HG03060 (cell line): ENCODE measurements around the gene ADGRG6.

Source experiments
- ATAC-seq: cut with Tn5 transposase; IDR thresholded peaks from one replicate; pipeline ENCODE4 v1.9.1; 2021; ENCODE audit warnings: low read depth, moderate number of reproducible peaks; ENCODE audit not compliant: unreplicated experiment

The ADGRG6 gene

DNA sequence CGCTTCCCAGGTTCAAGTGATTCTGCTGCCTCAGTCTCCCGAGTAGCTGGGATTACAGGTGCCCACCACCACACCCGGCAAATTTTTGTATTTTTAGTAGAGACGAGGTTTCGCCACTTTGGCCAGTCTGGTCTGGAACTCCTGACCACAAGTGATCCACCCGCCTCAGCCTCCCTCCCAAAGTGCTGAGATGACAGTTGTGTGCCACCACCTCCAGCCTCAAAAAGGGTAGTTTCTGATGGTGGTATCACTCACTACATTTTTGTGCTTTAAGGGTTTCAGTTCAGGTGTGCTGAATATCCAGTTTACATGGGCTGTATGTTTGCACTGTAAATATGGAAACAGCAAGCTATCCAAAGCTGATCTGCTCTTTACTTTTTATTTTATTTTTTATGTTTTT lies 12.1 kb upstream of the ADGRG6 start:
- no peak for ATAC-seq

- no peak for ATAC-seq
These were observed 11.0 kb upstream of the ADGRG6 start for GRCh38 chr6:142290851-142291250.

DNA sequence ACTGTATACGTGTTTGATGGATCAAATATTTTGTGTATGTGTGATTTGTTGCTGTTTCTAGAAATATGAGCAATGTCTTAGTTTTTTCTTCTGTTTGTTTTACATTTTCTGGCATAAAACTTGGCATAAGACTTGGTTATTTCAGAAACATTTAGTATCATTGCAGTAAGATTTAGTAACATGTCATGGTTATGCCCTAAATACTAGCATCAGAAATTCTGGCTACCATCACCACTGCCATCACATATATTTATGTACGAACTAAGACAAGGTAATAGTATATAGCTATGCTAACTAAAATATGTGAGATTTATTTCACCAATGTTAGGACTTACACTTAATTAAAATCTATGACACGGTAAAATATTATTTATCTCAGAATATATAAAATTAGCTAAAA lies 10.3 kb upstream of the ADGRG6 start:
- ATAC-seq: no peak

DNA sequence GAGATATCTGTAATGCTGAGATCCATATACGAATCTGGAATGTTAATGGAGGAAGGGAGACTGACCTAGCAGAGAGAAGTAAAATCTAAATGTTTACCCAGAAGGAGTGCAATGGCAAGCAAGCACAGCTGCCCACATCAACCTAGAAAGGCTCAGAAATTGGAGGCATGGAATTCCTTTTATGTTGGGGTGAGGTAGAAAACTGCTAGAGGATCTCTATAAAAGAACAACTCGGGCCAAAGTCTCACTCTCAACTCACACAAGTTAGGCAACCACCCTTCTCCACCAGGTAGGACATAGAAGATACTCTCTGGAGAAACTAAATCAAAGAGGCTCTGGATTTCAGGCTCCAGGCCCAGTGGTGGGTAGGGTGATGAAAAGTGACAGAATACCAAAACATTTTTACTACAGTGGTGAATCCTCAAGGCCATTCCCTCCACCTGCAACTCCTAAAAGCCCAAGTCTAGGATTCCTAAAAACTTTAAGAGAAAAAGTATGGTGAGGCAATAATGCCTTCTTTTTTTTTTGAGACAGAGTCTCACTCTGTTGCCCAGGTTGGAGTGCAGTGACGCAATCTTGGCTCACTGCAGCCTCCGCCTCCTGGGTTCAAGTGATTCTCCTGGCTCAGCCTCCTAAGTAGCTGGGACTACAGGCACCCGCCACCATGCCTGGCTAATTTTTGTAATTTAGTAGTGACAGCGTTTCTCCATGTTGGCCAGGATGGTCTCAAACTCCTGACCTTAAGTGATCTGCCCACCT lies 9.5 kb upstream of the ADGRG6 start:
- ATAC-seq: no peak

GRCh38 chr6:142293121-142293520 lies 8.7 kb upstream of the ADGRG6 start:
- ATAC-seq: no peak

GRCh38 chr6:142294679-142295078 lies 7.1 kb upstream of the ADGRG6 start:
- no peak for ATAC-seq

- no peak for ATAC-seq
These were observed 4.7 kb upstream of the ADGRG6 start for GRCh38 chr6:142296975-142297604.

DNA sequence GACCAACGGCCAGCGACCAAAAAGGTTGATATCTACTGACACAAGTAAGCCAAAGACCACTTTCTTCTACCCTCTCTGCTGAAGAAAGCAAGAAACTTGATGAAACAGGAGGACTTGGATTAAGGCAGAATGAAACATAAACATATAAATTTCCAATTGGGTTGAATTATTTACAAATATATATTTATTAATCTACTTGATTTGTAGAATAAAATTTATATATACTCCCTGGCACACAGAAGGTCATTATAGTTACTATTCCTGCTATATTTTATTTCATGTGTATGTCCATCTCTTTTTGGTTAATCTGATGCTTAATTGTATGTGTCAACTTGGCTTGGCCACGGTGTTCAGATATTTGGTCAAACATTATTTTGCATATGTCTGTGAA lies 4.2 kb upstream of the ADGRG6 start:
- ATAC-seq: no peak

GRCh38 chr6:142297996-142298753 lies 3.6 kb upstream of the ADGRG6 start:
- no peak for ATAC-seq

DNA sequence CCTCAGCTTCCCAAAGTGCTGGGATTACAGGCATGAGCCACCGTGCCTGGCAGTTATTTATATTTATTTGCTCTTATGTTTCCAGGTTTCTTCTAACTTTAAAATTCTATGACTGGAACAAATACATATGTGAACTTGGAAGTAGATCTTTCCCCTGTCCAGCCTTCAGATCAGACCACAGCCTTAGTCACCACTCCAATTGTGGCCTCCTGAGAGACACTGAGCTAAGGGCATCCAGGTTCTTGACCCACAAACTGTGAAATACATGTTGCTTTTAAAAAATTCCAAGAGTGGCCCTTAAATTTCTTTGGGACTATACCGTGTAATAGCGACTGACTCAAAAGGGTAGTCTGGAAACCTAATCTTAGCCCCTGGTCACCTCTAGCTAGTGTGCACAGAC lies 1.5 kb upstream of the ADGRG6 start:
- no peak for ATAC-seq

DNA sequence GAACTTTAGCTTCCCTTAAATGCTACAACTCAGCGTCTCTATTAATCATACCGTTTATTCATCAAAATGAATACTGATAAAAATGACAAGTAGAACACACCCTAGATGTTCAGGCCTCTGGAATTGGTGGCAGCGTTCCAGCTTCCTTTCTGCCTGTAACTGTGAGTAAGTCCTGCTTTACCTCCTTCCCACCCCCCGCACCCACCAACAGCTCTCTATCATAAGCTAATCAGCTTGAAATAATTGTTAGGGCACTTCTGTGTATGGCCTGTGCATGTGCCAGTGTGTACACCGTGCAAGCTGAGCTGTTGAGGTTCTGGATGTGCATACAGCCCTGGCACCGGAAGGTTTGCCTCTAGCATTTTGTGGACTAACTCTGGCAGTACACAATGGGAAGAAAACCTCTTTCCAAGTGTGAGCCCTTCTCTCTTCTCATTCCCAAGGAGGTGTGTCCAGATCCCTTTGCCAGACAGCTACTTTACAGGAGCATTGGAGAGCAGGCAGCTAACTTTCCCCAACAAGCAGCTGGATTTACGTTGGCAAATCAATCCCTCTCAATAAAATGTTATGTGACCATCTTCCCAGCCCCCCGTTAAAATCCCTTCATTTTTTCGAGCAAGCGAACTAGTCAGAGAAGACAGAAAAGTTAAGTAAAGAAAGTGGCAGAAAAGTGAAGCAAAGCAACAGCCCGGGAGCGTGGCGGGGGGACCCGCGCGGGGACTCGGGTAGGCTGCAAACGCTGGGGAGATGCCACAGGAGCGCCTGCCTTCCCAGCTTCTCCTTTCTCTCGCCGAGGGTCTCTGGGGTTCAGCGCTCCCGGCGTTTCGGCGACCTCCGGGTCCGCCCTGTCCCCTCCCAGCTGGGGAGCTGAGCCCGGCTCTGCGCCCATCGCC lies 803 bp upstream of the ADGRG6 start:
- no peak for ATAC-seq

GRCh38 chr6:142302421-142303175 lies 791 bp downstream of the ADGRG6 start:
- no peak for ATAC-seq

GRCh38 chr6:142303176-142303533 lies 1.3 kb downstream of the ADGRG6 start:
- no peak for ATAC-seq

- ATAC-seq: no peak
These were observed 2.4 kb downstream of the ADGRG6 start for GRCh38 chr6:142304241-142304640.

GRCh38 chr6:142306736-142307135 lies 4.9 kb downstream of the ADGRG6 start:
- ATAC-seq: no peak

DNA sequence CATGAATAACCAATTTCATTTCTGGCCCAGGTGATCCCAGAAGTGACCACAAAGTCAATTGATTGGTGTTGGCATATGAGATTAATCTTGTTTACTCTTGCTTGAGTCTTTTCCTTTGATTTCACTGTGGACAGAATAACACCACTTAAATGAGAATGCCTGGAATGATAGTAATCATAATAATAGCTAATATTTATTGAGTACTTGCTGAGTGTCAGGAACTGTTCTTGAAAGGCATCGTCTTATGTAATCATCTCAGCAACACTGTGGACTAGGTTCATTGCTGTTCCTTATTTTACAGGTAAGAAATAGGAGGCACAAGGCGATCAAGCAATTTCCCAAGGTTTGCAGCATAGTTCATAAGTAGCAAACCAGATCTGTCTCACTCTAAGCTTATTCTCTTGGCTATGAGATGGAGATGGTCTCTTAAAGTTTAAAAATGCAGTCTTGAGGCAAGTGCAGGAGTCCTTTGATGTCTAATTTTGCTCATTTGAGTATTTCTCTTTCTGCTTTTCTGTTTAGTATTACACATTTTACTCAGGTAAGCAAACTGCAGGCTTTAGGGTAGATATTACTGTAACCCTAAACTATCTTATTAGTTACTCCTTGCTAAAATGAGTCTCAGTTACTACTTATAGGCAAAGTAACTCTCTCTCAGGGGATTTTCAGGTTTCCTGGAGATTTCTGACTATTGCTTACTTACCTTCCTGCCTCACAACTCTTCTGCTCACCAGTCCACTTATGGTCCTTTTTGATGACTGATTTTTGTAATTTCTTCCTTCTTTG lies 6.3 kb downstream of the ADGRG6 start:
- no peak for ATAC-seq

- no peak for ATAC-seq
These were observed 7.6 kb downstream of the ADGRG6 start for GRCh38 chr6:142309426-142309825.

- ATAC-seq: no peak
These were observed 11.5 kb downstream of the ADGRG6 start for GRCh38 chr6:142313284-142313683.

GRCh38 chr6:142316791-142317368 lies 15.1 kb downstream of the ADGRG6 start:
- no peak for ATAC-seq
